Tibial nerve (tissue), 4 donors: ENCODE data around the gene INSYN2B. TPM values are rescaled to one million over a fixed set of nuclear protein-coding genes. Genes with fewer than 3 reads are reported as not detected.

Source experiments
- DNase-seq, 2 donors: peaks; one replicate each; pipeline ENCODE4 v3.0.0-alpha.2; 2019; ENCODE audit warnings: low spot score in 2 of 2
- H3K27ac ChIP-seq, 4 donors: fragments of 200-600 bp; sonication (generic) in 3 of 4; one replicate each; pipeline ENCODE4 v1.5.1; 2017 to 2019; ENCODE audit warnings: mild to moderate bottlenecking in 1 of 4
- H3K27me3 ChIP-seq, 2 donors: fragments of 200-600 bp; sonication (generic) in 1 of 2; one replicate each; pipeline versions ENCODE4 v1.5.1 to v1.6.0; 2017 to 2019
- H3K36me3 ChIP-seq, 3 donors: fragments of 200-600 bp; sonication (generic); one replicate each; pipeline ENCODE4 v1.5.1; 2018 to 2019
- H3K4me1 ChIP-seq, 4 donors: fragments of 200-600 bp; sonication (generic) in 3 of 4; one replicate each; pipeline ENCODE4 v1.5.1; 2017 to 2019
- H3K4me3 ChIP-seq, 4 donors: fragments of 200-600 bp; sonication (generic) in 3 of 4; one replicate each; pipeline ENCODE4 v1.5.1; 2017 to 2019; ENCODE audit warnings: mild to moderate bottlenecking in 1 of 4, moderate library complexity in 1 of 4
- H3K9me3 ChIP-seq, 4 donors: fragments of 200-600 bp; sonication (generic) in 3 of 4; one replicate each; pipeline ENCODE4 v1.5.1; 2017 to 2019
- CTCF ChIP-seq, 5 experiments: fragments of 200-600 bp in 3 of 5; fragments of 450-650 bp in 2 of 5; sonication (generic) in 3 of 5; IDR thresholded peaks; one replicate each; pipeline ENCODE4 v1.5.1; 2016 to 2019; ENCODE audit warnings: antibody characterized with exemption in 5 of 5, mild to moderate bottlenecking in 3 of 5, moderate library complexity in 2 of 5
- EP300 ChIP-seq, 2 donors: sonication (generic); formaldehyde crosslinking; IDR thresholded peaks; one replicate each; pipeline ENCODE4 v1.6.1; 2017; ENCODE audit warnings: antibody characterized with exemption in 2 of 2, mild to moderate bottlenecking in 1 of 2
- POLR2A ChIP-seq, 2 donors: fragments of 450-650 bp; IDR thresholded peaks; one replicate each; pipeline ENCODE4 v1.6.1; 2017; ENCODE audit warnings: antibody characterized with exemption in 2 of 2, mild to moderate bottlenecking in 2 of 2, moderate library complexity in 2 of 2
- WGBS, 2 donors: methylation state at CpG; one replicate each; pipeline ENCODE4 v1.1.5; 2018; 5-methylcytosine and 5-hydroxymethylcytosine counted together
- total RNA-seq, 4 donors: library from RNA; depleted of rRNA; stranded (reverse); fragments of >200 nt; gene quantifications; one replicate each; pipeline ENCODE4 v1.1.0, GENCODE V29; 2016

INSYN2B gene
- total RNA-seq, 4 donors from 2014 or later = 0.60 to 4.2 TPM; not detected in 2

GRCh38 chr5:169920474-169920873, 59.8 kb downstream of the INSYN2B start:
- WGBS, 2 donors = 76 to 78% methylated on average over 3 of the region's 3 CpGs
- no peaks in the 10 kb centered on the region for H3K36me3 ChIP-seq
- no peak overlapping the region for H3K27ac ChIP-seq
- DNase-seq = no peak
- no peaks in the 10 kb centered on the region for H3K9me3 ChIP-seq
- H3K4me3 ChIP-seq = no peak overlapping the region
- no peaks in the 10 kb centered on the region for H3K27me3 ChIP-seq
- H3K4me1 ChIP-seq = no peaks in the 10 kb centered on the region
- TF ChIP-seq EP300 (IDR thresholded peaks at IDR 0.05) (no peak), CTCF (IDR thresholded peaks at IDR 0.05) (no peak), POLR2A (IDR thresholded peaks at IDR 0.05) (no peak)

- Histone ChIP-seq H3K4me1 (no peaks in the 10 kb centered on the region), H3K27ac (no peak overlapping the region), H3K4me3 (no peak overlapping the region), H3K9me3 (no peaks in the 10 kb centered on the region), H3K36me3 (no peaks in the 10 kb centered on the region), H3K27me3 (no peaks in the 10 kb centered on the region)
- 81 to 87% methylated on average over 2 of the region's 2 CpGs for WGBS, 2 donors
- TF ChIP-seq CTCF (IDR thresholded peaks at IDR 0.05) (no peak), EP300 (IDR thresholded peaks at IDR 0.05) (no peak), POLR2A (IDR thresholded peaks at IDR 0.05) (no peak)
- no peak for DNase-seq
These were observed 62.1 kb downstream of the INSYN2B start for GRCh38 chr5:169918228-169918627.

- H3K4me1 ChIP-seq = no peaks in the 10 kb centered on the region
- no peaks in the 10 kb centered on the region for H3K36me3 ChIP-seq
- TF ChIP-seq EP300 (IDR thresholded peaks at IDR 0.05) = no peak
- TF ChIP-seq POLR2A (IDR thresholded peaks at IDR 0.05) = no peak
- TF ChIP-seq CTCF (IDR thresholded peaks at IDR 0.05) = no peak
- H3K4me3 ChIP-seq = no peak overlapping the region
- H3K27me3 ChIP-seq = no peaks in the 10 kb centered on the region
- no peak overlapping the region for H3K27ac ChIP-seq
- no peak for DNase-seq
- no peaks in the 10 kb centered on the region for H3K9me3 ChIP-seq
- 82 to 91% methylated on average over 2 of the region's 2 CpGs for WGBS, 2 donors
These were observed 62.8 kb downstream of the INSYN2B start for GRCh38 chr5:169917500-169917899.

- Histone ChIP-seq H3K9me3 (no peaks in the 10 kb centered on the region), H3K27me3 (no peaks in the 10 kb centered on the region), H3K27ac (no peak overlapping the region), H3K4me1 (no peaks in the 10 kb centered on the region), H3K36me3 (no peaks in the 10 kb centered on the region), H3K4me3 (no peak overlapping the region)
- peak; percentile 15 to 16 for DNase-seq
- 28 to 55% methylated on average over 2 of the region's 2 CpGs for WGBS, 2 donors
- TF ChIP-seq EP300 (IDR thresholded peaks at IDR 0.05) = no peak
- no peak for TF ChIP-seq CTCF (IDR thresholded peaks at IDR 0.05)
These were observed 65.5 kb downstream of the INSYN2B start for GRCh38 chr5:169914766-169915165.

GRCh38 chr5:169913479-169913878, 66.8 kb downstream of the INSYN2B start:
- Histone ChIP-seq H3K27me3 (no peaks in the 10 kb centered on the region), H3K36me3 (no peaks in the 10 kb centered on the region), H3K4me3 (no peak overlapping the region), H3K4me1 (no peaks in the 10 kb centered on the region), H3K27ac (no peak overlapping the region), H3K9me3 (no peaks in the 10 kb centered on the region)
- TF ChIP-seq POLR2A (IDR thresholded peaks at IDR 0.05) (no peak), CTCF (IDR thresholded peaks at IDR 0.05) (no peak), EP300 (IDR thresholded peaks at IDR 0.05) (no peak)
- 77 to 87% methylated on average over 2 of the region's 2 CpGs for WGBS, 2 donors
- no peak for DNase-seq
